ENCODE results near the gene SERTAD3.

- no peak for TF ChIP-seq MYC (IDR thresholded peaks at IDR 0.05; ENCODE audit: borderline replicate concordance, low read length)
- no peak for TF ChIP-seq JUN (IDR thresholded peaks at IDR 0.05)
- no peak for TF ChIP-seq CTCF (IDR thresholded peaks at IDR 0.05)
Measured at GRCh38 chr19:40423938-40424337, 20.2 kb downstream of the SERTAD3 start.

All from A549 (cell line).